Mesendoderm (in vitro differentiated cells): ENCODE results near the gene CASZ1.

Experiments used
- DNase-seq: peaks from one replicate; pipeline ENCODE4 v3.0.0; 2013
- H2AK5ac ChIP-seq: 2 replicates; pipeline ENCODE4 v1.6.1; 2013; ENCODE audit warnings: low read length, inconsistent platforms
- H2BK120ac ChIP-seq: 2 replicates; pipeline ENCODE4 v1.6.1; 2013; ENCODE audit warnings: low read depth, mild to moderate bottlenecking, low read length, moderate library complexity, mixed read lengths
- H2BK15ac ChIP-seq: replicated peaks from 2 replicates; pipeline ENCODE4 v1.6.1; 2013; ENCODE audit warnings: low read depth, mild to moderate bottlenecking, moderate library complexity
- H2BK5ac ChIP-seq: 2 replicates; pipeline ENCODE4 v1.6.1; 2013; ENCODE audit warnings: low read length, inconsistent platforms
- H3K18ac ChIP-seq: 2 replicates; pipeline ENCODE4 v1.6.1; 2013; ENCODE audit warnings: mild to moderate bottlenecking, low read length, mixed read lengths
- H3K23ac ChIP-seq: one replicate; pipeline ENCODE4 v1.6.1; 2013; ENCODE audit warnings: low read length
- H3K27ac ChIP-seq: 2 replicates; pipeline ENCODE4 v1.5.1; 2013; ENCODE audit warnings: low read depth, mild to moderate bottlenecking, inconsistent platforms, low read length, moderate library complexity
- H3K27me3 ChIP-seq: 2 replicates; pipeline ENCODE4 v1.6.1; 2013; ENCODE audit warnings: low read length, control low read depth, mild to moderate bottlenecking, inconsistent platforms; ENCODE audit not compliant: insufficient read depth, poor library complexity
- H3K36me3 ChIP-seq: 2 replicates; pipeline ENCODE4 v1.6.1; 2013; ENCODE audit warnings: low read length, inconsistent platforms; ENCODE audit not compliant: control insufficient read depth, insufficient read depth
- H3K4ac ChIP-seq: one replicate; pipeline ENCODE4 v1.6.1; 2013; ENCODE audit warnings: low read depth, mild to moderate bottlenecking, low read length, moderate library complexity
- H3K4me1 ChIP-seq: 2 replicates; pipeline ENCODE4 v1.6.1; 2013; ENCODE audit warnings: low read depth, low read length, inconsistent platforms; ENCODE audit not compliant: control insufficient read depth
- H3K4me2 ChIP-seq: 2 replicates; pipeline ENCODE4 v1.6.1; 2013; ENCODE audit warnings: low read length
- H3K4me3 ChIP-seq: 2 replicates; pipeline ENCODE4 v1.5.1; 2013; ENCODE audit warnings: mild to moderate bottlenecking, low read length
- H3K56ac ChIP-seq: one replicate; pipeline ENCODE4 v1.6.1; 2013; ENCODE audit warnings: low read length
- H3K79me1 ChIP-seq: 2 replicates; pipeline ENCODE4 v1.6.1; 2013; ENCODE audit warnings: low read length, inconsistent platforms
- H3K79me2 ChIP-seq: 2 replicates; pipeline ENCODE4 v1.6.1; 2013; ENCODE audit warnings: mild to moderate bottlenecking, low read length; ENCODE audit not compliant: control insufficient read depth, insufficient read depth
- H3K9ac ChIP-seq: 2 replicates; pipeline ENCODE4 v1.6.1; 2013; ENCODE audit warnings: low read length, inconsistent platforms
- H4K5ac ChIP-seq: one replicate; pipeline ENCODE4 v1.6.1; 2013; ENCODE audit warnings: low read length
- H4K8ac ChIP-seq: one replicate; pipeline ENCODE4 v1.6.1; 2013; ENCODE audit warnings: low read depth, mild to moderate bottlenecking, control low read depth, low read length, moderate library complexity
- WGBS: extraction: QIAGEN DNeasy Blood & Tissue Kit; methylation state at CpG from one replicate; pipeline ENCODE4 v1.1.7; 2013; ENCODE audit warnings: low lambda C conversion rate, missing lambda C conversion rate; ENCODE audit not compliant: insufficient coverage; ENCODE audit errors: extremely low coverage; 5-methylcytosine and 5-hydroxymethylcytosine counted together

The CASZ1 gene

GRCh38 chr1:10721381-10722321 is 74.8 kb downstream of the CASZ1 start:
- Histone ChIP-seq H3K79me1 (no peaks in the 10 kb centered on the region), H3K56ac (no peak overlapping the region), H2BK15ac (no peak overlapping the region), H3K36me3 (no peaks in the 10 kb centered on the region), H3K4ac (no peak overlapping the region), H3K18ac (no peak overlapping the region), H2AK5ac (no peak overlapping the region), H3K4me2 (no peak overlapping the region), H3K27ac (no peak overlapping the region), H4K5ac (no peak overlapping the region), H3K9ac (no peak overlapping the region), H2BK5ac (no peak overlapping the region), H3K4me1 (no peaks in the 10 kb centered on the region), H3K79me2 (no peaks in the 10 kb centered on the region), H3K4me3 (no peak overlapping the region), H3K27me3 (no peaks in the 10 kb centered on the region), H2BK120ac (no peak overlapping the region), H4K8ac (no peak overlapping the region), H3K23ac (no peak overlapping the region)
- peak; percentile 21 for DNase-seq
- no CpG with 5 or more reads among the region's 26 CpGs for WGBS

- Histone ChIP-seq H3K4ac (no peak overlapping the region), H2BK120ac (no peak overlapping the region), H3K27ac (no peak overlapping the region), H3K4me3 (no peak overlapping the region), H3K4me2 (no peak overlapping the region), H2BK15ac (no peak overlapping the region), H2BK5ac (no peak overlapping the region), H3K56ac (no peak overlapping the region), H3K27me3 (no peaks in the 10 kb centered on the region), H3K23ac (no peak overlapping the region), H3K79me1 (no peaks in the 10 kb centered on the region), H3K79me2 (no peaks in the 10 kb centered on the region), H4K5ac (no peak overlapping the region), H2AK5ac (no peak overlapping the region), H3K18ac (no peak overlapping the region), H3K9ac (no peak overlapping the region), H3K4me1 (no peaks in the 10 kb centered on the region), H3K36me3 (no peaks in the 10 kb centered on the region), H4K8ac (no peak overlapping the region)
- DNase-seq, result no peak
- no CpG with 5 or more reads among the region's 12 CpGs for WGBS
These were observed 75.8 kb downstream of the CASZ1 start for GRCh38 chr1:10720635-10721034.

GRCh38 chr1:10718083-10718415 is 78.4 kb downstream of the CASZ1 start:
- WGBS, result no CpG with 5 or more reads among the region's 9 CpGs
- H3K36me3 ChIP-seq, result no peaks in the 10 kb centered on the region
- no peak overlapping the region for H3K4ac ChIP-seq
- no peak overlapping the region for H3K56ac ChIP-seq
- no peak overlapping the region for H3K4me2 ChIP-seq
- no peaks in the 10 kb centered on the region for H3K4me1 ChIP-seq
- H2BK120ac ChIP-seq, result no peak overlapping the region
- no peak overlapping the region for H4K8ac ChIP-seq
- H3K79me1 ChIP-seq, result no peaks in the 10 kb centered on the region
- no peaks in the 10 kb centered on the region for H3K79me2 ChIP-seq
- no peaks in the 10 kb centered on the region for H3K27me3 ChIP-seq
- DNase-seq, result no peak
- H3K27ac ChIP-seq, result no peak overlapping the region
- H3K9ac ChIP-seq, result no peak overlapping the region
- no peak overlapping the region for H2BK5ac ChIP-seq
- H3K4me3 ChIP-seq, result no peak overlapping the region
- H4K5ac ChIP-seq, result no peak overlapping the region
- no peak overlapping the region for H3K23ac ChIP-seq
- H2AK5ac ChIP-seq, result no peak overlapping the region
- no peak overlapping the region for H2BK15ac ChIP-seq
- no peak overlapping the region for H3K18ac ChIP-seq

- H2BK5ac ChIP-seq, result no peak overlapping the region
- H3K27ac ChIP-seq, result no peak overlapping the region
- no peak overlapping the region for H4K5ac ChIP-seq
- no peak overlapping the region for H4K8ac ChIP-seq
- H3K9ac ChIP-seq, result no peak overlapping the region
- WGBS, result no CpG with 5 or more reads among the region's 22 CpGs
- H3K79me2 ChIP-seq, result no peaks in the 10 kb centered on the region
- no peak overlapping the region for H2AK5ac ChIP-seq
- DNase-seq, result no peak
- H3K18ac ChIP-seq, result no peak overlapping the region
- no peak overlapping the region for H3K4ac ChIP-seq
- H3K4me1 ChIP-seq, result no peaks in the 10 kb centered on the region
- no peak overlapping the region for H2BK120ac ChIP-seq
- no peaks in the 10 kb centered on the region for H3K36me3 ChIP-seq
- no peak overlapping the region for H3K4me2 ChIP-seq
- H3K23ac ChIP-seq, result no peak overlapping the region
- no peak overlapping the region for H2BK15ac ChIP-seq
- H3K4me3 ChIP-seq, result no peak overlapping the region
- no peaks in the 10 kb centered on the region for H3K27me3 ChIP-seq
- no peaks in the 10 kb centered on the region for H3K79me1 ChIP-seq
- no peak overlapping the region for H3K56ac ChIP-seq
These were observed 79.0 kb downstream of the CASZ1 start for GRCh38 chr1:10717296-10718082.

- Histone ChIP-seq H3K27me3 (no peaks in the 10 kb centered on the region), H3K18ac (no peak overlapping the region), H2AK5ac (no peak overlapping the region), H3K9ac (no peak overlapping the region), H2BK5ac (no peak overlapping the region), H3K79me2 (no peaks in the 10 kb centered on the region), H3K4me2 (no peak overlapping the region), H3K4me3 (no peak overlapping the region), H3K4ac (no peak overlapping the region), H3K27ac (no peak overlapping the region), H4K8ac (no peak overlapping the region), H4K5ac (no peak overlapping the region), H3K23ac (no peak overlapping the region), H2BK120ac (no peak overlapping the region), H3K36me3 (no peaks in the 10 kb centered on the region), H2BK15ac (no peak overlapping the region), H3K4me1 (no peaks in the 10 kb centered on the region), H3K56ac (no peak overlapping the region), H3K79me1 (no peaks in the 10 kb centered on the region)
- WGBS, result no CpG with 5 or more reads among the region's 10 CpGs
- DNase-seq, result no peak
These were observed 79.6 kb downstream of the CASZ1 start for GRCh38 chr1:10716840-10717239.
